GM18526 (cell line): ENCODE results near the gene CLK4.

ENCODE experiments used
- POLR2A ChIP-seq: IDR thresholded peaks from 3 replicates; pipeline ENCODE4 v1.6.1; 2011; ENCODE audit not compliant: insufficient read length; ENCODE audit errors: extremely low read depth

CLK4 gene

DNA sequence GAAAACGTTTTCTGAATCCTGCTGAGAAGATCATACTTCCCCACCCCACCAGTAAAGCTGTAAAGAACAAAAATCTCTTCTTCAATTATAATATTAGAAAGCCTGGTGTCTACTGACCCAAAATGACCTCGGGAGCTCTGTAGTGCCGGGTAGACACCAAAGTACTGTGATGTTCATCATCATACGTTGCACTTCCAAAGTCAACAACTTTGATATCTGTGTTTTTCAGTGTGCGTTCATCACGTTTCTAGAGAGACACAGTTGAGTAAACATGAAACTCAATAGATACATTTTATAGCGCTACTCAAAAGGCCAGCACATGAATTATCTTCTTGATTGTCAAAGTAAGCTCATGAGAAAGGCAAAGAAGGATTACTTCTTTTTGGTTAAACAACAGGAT, 14.6 kb downstream of the CLK4 start:
- no peak for TF ChIP-seq POLR2A

DNA sequence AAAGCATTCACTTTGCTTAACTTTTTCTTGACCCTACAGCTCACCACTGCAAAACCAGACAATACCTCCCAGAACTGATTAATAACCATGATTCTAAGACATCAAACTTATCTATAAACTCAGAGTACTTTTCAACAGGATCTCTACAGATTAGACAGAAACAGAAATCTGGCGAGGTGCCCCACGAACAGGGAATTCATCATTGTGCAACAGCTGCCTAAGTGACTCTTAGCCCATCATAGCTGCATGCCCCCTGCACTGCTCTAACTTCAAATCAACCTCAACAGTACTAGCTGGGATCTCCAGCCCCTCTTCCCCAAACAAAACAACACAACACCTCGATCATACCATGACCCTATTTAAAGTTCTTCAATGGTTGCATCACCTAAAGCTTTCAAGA, 20.6 kb downstream of the CLK4 start:
- no peak for TF ChIP-seq POLR2A

DNA sequence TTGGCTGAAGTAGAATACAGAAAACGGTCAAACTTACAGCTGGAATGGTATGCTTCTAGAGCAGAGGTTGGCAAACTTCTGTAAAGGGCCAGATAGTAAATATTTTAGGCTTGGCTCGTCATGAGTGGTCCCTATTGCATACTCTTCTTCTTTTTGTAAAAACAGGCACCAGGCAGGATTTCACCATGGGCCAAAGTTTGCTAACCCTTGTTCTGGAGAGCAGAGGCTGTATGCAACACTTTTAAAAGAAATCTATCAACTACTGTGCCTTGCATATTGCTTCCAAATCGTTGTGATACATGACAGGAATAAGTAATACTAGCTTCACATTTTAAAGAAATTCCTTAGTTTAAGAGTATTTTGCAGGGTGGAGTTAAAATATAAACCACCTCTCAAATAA, 21.1 kb downstream of the CLK4 start:
- no peak for TF ChIP-seq POLR2A

DNA sequence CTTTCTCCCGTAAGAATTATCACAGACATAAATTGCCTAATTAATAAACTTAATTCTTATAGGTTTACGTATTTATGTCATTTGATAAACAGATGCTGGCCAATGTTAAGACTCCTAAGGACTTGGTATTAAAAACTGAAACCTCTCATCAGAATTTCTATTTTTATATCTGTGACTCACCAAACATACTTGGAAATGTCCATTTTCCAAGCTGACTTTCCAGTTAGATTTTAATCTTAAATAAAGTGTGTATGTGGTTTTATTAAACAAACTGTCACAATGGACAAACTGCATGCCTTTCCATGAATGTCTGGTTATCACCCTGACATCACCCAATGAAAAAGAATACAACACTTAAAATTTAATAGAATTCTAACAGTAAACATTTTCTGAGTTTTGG, 24.1 kb downstream of the CLK4 start:
- TF ChIP-seq POLR2A: no peak

DNA sequence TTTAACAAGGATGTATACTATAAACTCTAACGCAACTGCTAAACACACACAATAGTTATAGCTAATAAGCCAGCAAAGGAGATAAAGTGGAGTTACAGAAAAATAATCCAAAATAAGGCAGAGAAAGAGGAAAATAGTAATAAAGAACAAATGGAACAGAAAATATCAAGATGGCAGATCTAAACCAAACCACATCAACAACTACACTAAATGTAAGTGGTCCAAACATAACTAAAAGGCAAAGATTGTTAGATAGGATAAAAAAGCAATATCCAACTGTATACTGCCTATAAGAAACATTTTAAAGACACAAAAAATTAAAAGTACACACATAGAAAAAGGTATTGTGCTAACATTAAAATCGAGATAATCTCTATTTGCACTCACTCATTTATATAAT, 31.1 kb downstream of the CLK4 start:
- TF ChIP-seq POLR2A: no peak

DNA sequence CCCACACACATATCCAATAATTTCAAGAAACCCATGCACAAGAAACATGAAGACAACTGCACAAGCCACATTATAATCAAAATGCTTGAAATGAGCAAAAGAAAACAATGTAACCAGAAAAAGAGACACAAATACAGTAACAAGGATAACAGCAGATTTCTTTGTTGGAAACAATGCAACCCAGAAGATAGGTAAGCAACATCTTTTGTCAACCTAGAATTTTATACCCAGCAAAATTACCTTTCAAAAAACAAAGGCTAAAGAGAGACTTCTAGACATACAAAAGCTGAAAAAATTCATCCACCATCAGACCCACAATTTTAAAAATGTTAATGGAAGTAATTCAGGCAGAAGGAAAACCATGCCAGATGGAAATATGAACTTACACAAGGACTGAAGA, 31.7 kb downstream of the CLK4 start:
- no peak for TF ChIP-seq POLR2A

DNA sequence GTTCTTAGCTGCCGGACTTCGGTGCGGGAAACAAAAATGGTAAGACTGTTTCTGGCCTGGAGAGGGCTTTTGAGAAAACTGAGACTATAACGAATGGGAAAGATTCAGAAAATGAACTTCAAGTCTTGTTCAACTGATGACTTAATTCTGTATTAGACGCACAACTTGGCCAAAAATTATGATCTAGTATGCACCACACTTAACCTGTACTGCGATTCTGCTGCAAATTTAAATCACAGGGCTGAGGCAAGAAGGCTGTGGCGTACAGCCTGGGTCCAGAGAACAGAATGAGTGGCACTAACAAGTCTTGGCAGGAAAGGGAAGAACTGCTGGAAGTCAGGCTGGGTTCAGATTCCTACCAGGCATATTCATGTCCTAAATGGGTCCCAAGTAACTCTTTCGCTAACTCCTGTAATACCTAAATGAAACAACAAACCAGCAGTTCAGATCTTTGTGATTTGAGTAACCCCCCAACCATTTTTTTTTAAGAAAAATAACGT, 35.9 kb downstream of the CLK4 start:
- no peak for TF ChIP-seq POLR2A

DNA sequence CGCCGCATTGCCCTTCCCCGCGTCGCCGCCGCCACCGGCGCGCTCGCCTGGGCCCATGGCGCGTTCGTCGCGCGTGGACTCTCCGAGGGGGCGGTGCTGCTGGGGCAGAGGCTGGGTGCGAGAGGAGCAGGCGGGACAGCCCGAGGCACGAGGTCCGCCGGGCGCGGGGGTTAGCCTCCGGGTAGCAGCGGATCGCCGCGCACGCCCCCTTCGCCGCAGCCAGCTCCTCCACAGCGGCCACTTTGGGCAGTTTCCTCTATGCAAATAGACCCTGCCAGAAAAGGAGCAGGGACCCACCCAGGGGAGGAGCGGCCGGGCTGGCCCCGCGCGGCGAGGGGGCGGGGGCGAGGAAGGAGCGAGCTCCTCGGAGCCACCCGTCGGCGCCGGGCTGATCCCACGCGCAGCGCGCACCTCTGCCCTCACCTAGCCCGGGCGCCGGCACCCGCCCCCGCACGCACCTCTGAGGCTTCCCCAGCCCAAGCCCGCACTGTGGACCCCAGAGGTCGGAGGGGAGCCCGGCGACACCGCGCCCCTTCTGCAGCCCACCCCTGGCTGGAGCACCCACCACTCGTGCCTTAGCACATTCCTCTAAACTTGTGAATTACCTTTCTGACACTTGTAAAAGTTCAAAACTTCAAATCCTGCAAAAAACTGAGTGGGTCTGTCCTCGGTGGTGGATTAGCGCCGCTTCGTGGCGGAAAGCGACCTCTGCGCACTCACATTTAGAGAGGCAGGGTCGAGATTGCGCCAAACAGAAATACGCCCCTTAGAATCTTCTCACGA, 36.5 kb downstream of the CLK4 start, which contains the start of gene COL23A1:
Gene COL23A1 (minus strand): TSS at position 253 of the 783 bp plus-strand sequence.
- TF ChIP-seq POLR2A: no peak

DNA sequence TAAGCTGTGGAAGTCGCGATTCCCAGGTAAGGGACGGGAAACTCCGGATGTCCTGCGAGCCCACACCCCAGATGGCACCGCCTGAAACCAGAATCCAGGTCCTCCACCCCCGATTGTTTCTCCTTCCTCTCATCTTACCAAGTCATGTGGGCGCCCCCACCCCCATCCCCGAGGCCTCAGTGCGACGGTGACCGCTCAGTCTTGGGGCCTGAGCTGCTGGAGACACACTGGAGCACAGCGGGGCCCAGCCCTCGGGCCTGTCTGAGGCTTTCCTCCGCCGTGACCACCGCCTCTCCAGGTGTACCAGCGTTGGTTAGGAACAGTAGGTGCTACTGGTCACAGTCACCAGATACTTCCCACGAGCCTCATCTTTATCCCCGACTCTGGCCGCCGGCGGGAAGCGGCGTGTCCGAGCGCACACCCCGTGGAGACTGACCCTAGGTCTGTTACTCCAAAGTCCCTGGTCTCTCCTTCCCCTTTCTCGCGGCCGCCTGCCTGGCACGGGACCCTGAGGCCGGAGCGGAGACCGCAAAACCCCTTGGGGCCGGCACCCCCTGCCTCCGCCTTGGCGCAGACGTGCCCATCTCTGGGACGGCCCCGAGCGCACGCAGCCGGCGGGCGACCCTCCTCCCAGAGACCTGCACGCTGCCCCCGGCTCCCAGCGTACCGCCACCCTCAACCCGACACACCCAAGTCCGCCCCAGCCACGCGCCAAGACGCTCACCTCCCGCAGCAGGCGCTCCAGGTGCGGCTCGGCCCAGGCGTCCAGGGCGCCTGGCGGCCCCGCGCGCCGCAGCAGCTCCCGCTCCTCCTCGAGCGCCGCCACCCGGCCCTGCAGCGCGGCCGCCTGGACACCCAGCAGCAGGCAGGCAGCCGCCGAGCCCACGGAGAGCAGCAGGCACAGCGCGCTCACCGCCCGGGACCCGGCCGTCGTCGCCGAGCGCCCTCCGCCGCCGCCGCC, 37.4 kb downstream of the CLK4 start:
- no peak for TF ChIP-seq POLR2A

DNA sequence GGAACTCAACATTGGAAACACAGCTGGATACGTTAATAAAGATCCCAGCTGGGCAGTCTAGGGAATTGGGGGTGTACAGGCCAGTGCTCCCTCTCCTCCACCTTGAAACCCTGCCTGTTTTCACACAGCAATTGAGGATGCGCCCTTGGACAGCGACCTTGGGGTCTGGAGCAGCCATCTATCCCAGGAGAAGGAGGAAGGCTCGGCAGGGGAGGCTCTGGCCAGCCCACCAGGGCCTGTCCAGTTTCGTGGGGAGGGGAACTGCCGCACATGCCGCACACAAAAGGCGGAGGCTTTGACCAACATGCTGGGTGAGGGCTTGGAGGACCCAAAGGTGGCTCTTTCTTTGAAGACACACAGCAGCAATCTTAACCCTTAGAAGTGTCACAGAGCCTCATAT, 38.1 kb downstream of the CLK4 start:
- no peak for TF ChIP-seq POLR2A

DNA sequence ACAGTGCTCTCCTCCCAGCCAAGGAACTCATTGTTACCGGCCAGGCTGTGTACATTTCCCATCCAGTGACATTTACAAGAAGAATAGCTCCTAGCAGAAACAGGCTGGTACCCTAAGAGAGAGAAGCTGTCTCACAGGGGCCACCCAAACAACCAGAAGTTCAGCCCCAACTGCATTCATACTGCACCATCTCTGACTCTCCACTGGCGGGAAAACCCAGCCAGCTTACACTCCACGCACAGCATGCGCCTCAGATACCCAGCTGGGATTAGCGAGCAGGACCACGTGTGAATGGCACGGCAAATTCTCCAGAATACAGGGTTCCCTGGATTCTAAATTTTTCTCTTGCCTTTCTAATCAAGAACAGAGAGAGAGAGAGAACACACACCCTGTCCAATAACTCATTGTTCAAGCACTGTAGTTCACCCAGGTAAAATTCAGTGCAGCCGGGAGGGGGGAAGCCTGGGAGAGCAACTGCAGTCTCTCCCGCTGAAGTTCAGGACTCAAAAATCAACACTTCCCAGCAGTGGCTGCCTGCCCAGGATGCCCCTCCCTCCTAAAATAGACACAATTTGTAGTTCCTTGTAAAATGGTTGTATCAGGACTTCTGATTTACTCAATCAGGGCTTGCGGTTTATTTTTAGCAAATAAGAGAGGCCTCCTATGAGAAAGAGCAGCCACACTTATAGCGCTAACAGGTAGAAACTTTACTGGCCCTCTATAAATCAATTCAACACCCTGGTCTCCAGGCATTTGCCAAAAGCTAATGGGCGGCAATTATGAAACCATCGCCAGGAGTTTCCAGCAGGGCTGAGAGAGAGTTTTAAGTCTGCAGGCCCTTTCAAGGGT, 38.9 kb downstream of the CLK4 start:
- TF ChIP-seq POLR2A: no peak

DNA sequence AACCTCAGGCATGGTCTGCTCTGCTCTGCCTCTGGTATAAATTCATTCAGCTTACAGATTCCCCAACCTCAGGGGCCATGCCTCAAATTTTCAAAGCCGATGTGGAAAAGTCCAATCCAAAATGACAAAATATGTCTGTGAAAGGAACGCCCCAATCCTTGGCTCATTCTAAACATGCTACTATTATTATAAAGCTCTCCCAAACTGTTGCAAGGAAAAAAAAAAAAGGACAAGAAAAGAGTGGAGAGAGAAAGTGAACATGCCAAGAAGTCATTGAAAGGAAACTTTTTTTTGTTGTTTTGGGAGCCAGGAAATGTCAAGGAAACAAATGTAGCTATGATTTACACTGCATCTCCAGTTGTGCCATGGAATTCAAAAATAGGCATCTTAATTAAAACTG, 40.5 kb downstream of the CLK4 start:
- no peak for TF ChIP-seq POLR2A

DNA sequence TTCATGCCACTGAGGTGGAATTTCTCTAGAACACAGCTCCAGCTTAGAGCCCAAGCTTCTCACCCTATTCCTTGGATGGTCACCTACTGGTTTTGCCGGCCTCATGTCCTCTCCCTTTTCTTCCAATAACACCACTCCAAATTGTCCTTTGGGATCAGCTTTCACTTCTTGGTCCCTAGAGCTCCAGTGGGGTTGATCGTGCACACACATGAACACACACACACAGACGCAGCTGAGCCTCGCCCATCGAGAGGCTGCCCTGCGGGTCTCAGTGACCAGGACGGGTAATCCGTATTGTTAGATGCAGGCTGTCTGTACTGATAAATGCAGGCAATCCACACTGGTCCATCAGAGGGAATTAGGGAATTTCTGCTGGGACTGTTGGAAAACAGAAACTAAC, 43.6 kb downstream of the CLK4 start:
- no peak for TF ChIP-seq POLR2A

DNA sequence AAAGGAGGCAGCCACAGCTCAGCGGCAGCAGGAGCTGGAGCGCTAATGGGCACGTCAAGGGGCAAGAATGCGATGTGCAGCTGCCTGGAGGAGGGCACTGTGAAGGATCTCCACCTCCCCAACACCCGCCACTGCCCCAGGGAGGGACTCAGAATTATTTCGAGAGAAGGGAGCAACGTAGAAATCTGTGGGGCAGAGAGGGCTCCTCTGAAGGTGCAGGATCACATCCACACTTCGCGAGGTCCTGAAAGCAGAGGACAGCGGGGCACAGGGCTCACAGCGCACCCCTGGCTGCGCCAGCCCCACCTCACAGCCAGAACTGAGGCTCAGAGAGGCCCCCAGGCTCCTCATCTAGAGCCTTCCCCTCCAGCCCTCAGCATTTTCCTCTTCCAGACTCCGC, 44.6 kb downstream of the CLK4 start:
- no peak for TF ChIP-seq POLR2A

DNA sequence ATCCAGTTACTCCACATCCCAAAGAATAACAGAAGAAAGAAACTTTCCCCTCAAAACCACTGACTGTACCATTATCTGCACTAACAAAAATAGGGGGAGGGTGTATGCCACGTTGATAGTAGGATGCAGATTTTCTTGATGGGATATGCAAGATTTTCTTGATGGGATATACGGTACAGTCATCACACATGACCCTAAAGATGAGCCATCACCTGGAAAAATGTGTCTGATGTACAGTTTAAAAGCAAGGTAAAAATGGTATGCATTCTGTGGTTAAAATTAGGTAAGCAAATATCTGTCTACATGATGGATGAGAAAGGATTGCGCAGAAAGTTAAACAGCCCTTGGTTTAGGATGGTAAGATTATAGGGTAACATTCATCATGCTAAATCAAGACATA, 45.2 kb downstream of the CLK4 start:
- TF ChIP-seq POLR2A: no peak
